ENCODE data around the gene MEIOB. TPM values are rescaled to one million over a fixed set of nuclear protein-coding genes. Genes with fewer than 3 reads are reported as not detected.
"Not testable (repeated sequence)": the region's sequence is repeated elsewhere in the genome, so short reads cannot be mapped to it uniquely, and the experiment has no call there.

Gene MEIOB
- total RNA-seq, 1 experiment from 2014 or later = not detected

GRCh38 chr16:1877804-1878203 is 5.8 kb upstream of the MEIOB start:
- DNase-seq (ENCODE audit: low read depth) = no peak

DNA sequence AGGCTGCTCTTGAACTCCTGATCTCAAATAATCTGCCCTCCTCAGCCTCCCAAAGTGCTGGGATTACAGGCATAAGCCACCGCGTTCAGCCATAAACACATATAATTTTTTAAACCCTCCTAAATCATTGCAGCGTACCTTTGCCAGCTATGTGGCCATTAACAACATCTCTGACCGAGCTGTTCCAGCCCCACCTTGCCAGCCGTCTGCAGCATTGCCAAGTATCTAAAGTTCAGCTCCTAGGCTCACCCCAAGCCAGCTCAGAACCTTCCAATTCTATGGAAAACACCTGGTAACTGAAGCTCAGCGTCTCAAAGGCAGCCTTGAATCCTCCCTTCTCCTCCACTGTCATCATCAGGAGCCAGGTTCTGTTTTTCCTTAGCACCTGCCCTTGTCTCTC is 5.1 kb upstream of the MEIOB start:
- DNase-seq (ENCODE audit: low read depth) = no peak

DNA sequence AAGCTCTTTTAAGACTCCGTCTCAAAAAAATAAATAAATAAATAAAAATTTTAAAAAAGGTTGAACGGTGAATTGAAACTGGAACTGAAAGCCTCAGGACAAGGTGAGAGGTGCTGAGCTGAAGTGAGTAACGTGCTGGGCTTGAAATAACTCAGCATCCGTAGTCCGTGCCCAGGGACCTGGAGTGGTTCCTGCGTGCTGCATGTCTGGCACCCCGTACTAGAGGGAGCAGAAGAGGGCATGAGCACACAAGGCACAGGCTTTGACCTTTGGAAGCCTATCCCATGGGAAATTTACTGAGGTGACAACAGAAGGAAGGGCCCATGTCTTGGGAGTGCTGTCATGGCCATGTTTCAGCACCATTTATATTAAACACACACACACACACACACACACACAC is 4.5 kb upstream of the MEIOB start:
- DNase-seq (ENCODE audit: low read depth) = no peak

DNA sequence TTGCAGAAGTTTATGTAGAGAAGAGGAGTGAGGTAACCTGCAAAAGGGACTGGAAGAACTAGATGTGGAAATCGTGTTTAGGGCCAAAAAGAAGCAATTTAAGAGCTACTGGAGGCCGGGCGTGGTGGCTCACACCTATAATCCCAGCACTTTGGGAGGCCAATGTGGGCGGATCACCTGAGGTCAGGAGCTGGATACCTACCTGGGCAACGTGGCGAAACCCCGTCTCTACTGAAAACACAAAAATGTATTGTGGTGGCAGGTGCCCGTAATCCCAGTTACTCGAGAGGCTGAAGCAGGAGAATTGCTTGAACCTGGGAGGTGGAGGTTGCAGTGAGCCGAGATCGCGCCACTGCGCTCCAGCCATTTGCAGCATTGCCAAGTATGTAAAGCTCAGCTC is 4.1 kb upstream of the MEIOB start:
- DNase-seq (ENCODE audit: low read depth) = not testable (repeated sequence)

GRCh38 chr16:1874854-1875253 is 2.9 kb upstream of the MEIOB start:
- peak; percentile 9 for DNase-seq (ENCODE audit: low read depth)

- peak; percentile 54 for DNase-seq (ENCODE audit: low read depth)
Observed at GRCh38 chr16:1870365-1871082, 1.4 kb downstream of the MEIOB start.

DNA sequence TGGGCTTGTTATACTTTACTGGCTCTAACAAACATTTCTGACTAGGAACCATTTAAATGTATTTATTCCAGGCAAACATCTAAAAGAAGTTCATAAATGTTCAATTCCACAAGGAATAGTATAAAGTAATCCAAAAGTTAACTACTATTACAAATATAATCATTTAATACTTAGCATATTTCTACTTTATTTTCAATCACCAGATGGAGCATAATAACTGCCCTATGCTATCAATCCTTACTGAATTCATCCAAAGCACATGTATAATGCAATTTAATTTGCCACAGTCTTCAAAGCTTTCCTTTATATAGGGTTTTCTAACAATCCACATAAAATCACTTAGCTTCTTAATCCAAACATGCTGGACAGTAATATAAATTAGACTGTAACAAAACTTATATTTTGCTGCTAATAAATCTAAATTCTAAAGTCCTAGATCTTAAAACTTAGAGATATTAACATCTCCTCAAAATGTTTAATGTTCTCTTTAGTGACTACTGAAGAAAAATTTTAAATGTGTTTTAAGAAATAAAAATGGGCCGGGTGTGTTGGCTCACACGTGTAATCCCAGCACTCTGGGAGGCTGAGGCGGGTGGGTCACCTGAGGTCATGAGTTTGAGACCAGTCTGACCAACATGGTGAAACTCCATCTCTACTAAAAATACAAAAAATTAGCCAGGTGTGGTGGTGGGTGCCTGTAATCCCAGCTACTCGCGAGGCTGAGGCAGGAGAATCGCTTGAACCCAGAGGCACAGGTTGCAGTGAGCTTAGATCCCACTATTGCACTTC is 5.9 kb downstream of the MEIOB start:
- no peak for DNase-seq (ENCODE audit: low read depth)

GRCh38 chr16:1863681-1864460 is 8.1 kb downstream of the MEIOB start:
- DNase-seq (ENCODE audit: low read depth) = peak; percentile 35

- DNase-seq (ENCODE audit: low read depth) = no peak
Observed at GRCh38 chr16:1862394-1862793, 9.6 kb downstream of the MEIOB start.

DNA sequence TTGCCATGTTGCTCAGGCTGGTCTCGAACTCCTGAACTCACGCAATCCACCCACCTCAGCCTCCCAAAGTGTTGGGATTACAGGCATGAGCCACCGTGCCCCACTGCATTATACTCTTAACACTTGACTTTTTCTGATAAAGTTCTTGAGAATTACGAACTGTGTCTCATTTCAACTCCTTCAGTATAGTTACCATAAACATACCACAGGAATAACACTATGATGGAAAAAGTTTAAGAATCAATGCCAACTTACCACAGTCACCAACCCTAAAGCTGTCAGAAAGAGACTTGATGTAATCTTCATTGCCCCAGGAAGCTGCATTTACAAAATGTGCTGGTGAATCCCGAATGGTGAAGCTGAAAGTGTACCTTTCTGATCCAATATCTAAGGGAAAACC is 10.2 kb downstream of the MEIOB start:
- DNase-seq (ENCODE audit: low read depth) = no peak

DNA sequence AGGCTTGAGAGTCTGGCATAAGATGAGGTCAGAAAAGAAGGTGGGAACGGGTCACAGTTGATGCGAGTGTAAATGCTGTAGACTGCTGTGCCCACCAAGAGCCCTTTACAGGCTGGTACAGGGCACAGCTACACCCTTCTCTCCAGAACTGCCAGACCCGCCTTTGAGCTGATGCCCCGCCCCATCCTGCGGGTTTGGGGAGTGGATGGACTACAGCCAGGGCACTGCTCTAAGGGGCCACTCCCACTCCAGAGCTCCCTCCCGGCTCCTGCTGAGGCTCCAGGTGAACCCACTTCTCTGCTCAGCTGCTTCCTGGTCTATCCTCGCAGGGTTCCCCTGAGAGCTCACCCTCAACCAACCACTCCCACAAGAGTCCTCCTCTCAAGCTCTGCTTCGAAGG is 12.3 kb downstream of the MEIOB start:
- DNase-seq (ENCODE audit: low read depth) = no peak

GRCh38 chr16:1858189-1858865 is 13.6 kb downstream of the MEIOB start:
- DNase-seq (ENCODE audit: low read depth) = no peak

DNA sequence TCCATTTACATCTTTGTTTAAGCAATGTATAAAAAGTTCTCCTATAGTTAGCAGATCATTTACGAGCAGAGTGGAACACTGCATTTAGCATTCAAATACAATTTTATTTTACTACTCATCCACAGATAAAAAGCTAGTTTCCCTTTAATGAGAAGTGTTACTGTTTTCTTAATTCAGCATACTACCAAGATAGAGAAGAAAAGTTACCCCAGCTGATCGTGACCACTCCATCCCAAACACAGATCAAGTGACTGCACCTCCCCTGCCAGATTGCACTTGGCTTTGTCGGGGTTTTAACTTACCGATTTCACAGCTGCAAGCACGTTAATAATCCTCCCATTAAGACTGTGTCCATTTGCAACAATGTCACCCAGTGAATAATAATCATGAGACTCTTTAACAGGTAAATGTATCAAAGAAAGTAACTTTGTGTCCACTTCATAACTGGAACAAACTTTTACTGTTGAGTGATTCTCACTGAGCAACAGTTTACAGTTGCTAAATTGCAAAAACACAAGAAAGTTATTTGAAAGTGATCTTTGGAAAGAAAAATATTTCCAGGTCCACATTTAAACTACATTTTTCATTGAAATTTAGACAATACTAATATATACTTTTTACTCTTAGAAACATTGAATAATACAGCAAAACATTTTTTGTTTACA is 14.4 kb downstream of the MEIOB start:
- DNase-seq (ENCODE audit: low read depth) = no peak

DNA sequence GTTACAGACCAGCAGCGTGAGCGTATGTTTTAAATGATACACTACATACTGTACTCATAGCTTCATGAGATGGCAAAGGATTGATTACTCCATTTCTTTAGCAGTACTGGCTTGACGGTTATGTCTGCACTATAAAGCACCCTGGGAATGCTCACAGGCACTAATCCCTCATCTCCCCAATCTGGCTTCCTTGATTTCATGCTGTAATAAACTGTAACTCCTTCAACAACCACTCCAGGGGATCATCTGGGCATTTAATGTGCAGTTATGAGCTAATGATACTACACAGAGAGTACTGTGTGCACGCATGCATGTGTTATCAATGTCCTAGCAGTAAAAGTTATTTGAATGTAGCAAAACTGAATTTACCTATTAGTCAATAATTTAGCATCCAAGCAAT is 20.2 kb downstream of the MEIOB start:
- DNase-seq (ENCODE audit: low read depth) = no peak

DNA sequence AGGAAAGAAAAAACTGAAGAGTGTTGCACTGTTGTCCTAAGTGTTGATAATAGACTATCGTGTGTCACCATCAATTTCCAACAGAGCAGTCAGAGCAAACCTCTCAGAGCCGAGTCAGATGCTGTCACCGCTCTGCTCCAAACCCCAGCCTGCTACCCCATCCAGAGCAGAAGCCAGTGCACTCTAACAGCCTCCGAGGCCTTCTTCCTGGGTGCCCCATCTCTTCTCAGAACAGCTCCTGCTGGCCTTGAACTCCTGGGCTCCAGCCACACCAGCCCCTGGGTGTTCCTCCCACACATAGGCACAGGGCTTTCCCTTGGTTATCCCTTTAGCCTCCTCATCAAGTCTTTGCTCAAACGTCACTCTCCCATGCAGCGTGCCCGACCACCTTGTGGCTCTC is 21.0 kb downstream of the MEIOB start:
- no peak for DNase-seq (ENCODE audit: low read depth)

DNA sequence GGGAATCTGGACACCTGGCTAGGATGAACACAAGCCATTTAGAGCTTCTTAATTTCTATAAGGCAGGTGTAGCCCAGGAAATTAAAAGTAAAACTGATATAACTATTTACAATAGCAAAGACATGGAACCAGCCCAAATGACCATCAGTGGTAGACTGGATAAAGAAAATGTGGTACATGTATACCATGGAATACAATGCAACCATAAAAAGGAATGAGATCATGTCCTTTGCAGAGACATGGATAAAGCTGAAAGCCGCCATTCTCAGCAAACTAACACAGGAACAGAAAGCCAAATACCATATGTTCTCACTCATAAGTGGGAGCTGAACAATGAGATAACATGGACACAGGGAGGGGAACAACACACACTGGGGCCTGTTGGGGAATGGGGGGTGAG is 25.5 kb downstream of the MEIOB start:
- no peak for DNase-seq (ENCODE audit: low read depth)

DNA sequence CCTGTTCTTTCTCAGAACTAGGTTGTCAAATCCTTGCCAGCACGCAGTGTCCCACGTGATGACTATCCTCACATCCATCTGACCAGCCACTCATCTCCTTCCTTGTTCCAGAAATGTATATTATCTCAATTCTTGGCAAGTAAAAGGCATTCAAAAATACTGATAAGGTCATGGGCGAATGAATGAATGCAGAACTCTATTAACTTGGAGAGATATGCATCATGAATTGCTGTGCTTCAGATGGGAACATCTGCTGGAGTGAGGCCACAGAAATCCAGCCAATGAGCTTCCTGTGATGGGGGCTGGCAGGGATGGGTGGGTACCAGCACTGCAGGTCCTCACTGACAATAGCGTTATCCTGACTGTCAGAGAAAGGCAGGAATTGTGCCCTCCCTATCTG is 26.0 kb downstream of the MEIOB start:
- no peak for DNase-seq (ENCODE audit: low read depth)

GRCh38 chr16:1839554-1839953 is 32.4 kb downstream of the MEIOB start:
- peak; percentile 8 for DNase-seq (ENCODE audit: low read depth)

DNA sequence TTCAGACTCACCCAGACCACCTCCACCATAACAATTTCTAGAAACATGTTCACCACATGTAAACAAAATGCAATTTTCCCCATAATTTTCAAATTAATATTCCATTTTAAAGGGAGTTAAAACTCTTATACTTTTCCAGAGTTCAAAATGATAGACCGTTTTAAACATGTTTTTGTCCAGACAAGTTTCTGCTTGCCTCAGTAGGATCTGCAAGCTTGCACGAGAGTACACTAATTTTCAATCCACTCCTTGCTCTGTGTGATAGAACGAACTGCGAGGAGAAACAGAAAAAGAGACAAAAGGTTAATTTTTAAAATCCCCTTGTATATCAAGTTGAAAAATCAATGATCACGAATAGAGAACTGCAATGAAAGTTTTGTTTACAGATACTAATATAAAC is 37.9 kb downstream of the MEIOB start:
- no peak for DNase-seq (ENCODE audit: low read depth)

DNA sequence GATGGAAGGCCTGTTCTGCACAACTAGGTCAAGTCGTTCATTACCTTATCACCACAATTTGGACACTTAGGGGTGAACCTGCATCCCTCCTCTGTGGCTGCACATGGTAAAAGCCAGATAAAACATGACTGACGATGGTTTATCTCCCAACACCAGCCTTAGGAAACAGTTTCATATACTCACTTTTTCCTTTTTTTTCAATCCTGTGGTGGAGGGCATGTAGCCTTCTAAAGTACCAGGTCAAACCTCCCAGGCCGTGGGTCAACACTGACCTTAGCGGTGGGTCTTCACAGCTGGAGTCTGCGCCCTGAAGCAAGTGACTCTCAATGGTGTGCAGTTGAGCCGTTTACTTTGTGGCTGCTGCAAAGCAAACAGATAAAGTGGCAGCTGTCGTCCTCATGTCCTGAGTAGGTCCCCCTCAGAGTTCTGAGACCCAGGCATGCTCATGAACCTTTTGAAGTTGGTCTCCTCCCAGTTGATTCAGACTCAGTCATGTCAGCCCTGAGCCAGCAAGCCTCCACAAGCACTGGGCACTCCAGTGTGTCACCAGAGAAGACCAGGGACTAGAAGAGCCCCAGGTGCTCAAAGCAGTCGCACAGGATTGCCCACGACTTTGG is 39.0 kb downstream of the MEIOB start:
- no peak for DNase-seq (ENCODE audit: low read depth)

Measured in LHCN-M2 (cell line).